Measurements from ENCODE around the gene NPAT.
"Not testable (repeated sequence)": the region's sequence is repeated elsewhere in the genome, so short reads cannot be mapped to it uniquely, and the experiment has no call there.

Gene NPAT

DNA sequence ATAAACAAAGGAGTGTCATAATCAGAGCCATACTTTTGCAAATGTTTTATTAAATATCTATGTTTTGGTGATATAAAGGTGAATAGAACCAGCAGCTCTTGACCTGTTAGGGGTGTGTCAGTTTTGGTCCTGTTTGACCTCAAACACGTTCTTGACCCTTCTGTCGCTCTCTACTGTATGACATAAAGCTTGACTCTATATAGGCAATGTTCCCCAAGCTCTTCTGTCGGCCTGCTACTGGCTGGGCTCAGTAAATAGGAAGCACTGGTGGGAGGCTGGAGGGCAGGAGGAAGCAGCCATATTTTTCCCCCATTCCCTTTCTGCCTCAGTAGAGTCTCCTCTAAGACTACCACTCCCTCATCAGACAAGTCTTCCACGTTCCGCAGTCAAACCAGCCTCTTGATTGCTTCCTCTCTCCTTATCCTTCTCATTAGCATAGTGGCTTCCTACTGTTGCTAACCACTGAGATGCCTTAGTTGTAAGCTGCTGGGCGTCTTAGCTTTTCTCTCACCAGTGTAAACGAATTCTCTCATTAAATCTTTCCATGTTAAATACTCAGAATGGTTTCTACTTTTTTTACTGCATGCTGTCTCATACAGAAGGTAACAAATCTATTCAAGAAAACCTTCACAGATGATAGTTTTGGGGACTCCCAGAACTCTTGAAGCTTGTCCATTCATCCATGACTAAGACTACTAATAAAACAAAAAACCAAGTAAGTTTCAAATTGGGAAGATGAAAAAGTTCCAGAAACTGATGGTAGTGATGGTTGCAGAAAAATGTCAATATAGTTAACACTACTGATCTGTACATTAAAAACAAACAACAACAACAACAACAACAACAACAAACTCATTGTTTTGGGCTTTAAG lies 3.3 kb downstream of the NPAT start:
- no peak for DNase-seq (ENCODE audit: low spot score)

GRCh38 chr11:108218455-108218854 lies 4.0 kb downstream of the NPAT start:
- no peak for DNase-seq (ENCODE audit: low spot score)

DNA sequence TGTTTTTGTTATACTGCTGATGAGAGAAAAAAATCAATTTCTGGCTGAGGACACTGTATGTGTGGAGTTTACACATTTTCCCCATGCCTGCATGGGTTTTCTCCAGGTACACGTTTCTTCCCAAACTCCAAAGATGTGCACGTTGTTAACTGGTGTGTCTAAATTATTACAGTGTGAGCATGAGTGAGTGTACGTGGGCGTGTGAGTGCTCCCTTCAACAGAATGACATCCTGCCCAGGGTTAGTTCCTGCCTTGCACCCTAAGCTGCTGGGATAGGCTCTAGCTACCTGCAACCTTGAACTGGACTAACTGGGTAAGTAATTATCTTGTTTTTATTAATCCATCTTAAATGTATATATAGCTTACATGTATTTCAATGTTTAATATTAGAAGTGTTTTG lies 5.5 kb downstream of the NPAT start:
- DNase-seq (ENCODE audit: low spot score) = no peak

DNA sequence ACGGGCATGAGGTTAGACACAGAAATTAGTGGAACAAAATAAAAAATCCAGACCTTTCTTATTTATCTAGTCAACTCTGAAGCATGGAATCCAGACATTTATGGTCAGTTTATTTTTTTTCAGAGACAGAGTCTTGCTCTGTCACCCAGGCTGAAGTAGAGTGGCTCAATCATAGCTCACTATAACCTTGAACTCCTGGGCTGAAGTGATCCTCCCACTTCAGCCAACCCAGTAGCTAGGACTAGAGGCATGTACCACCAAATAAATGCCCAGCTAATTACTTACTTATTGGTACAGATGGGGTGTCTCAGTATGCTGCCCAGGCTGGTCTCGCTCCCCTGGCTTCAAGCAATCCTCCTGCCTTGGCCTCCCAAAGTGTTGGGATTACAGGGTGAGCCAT lies 8.7 kb downstream of the NPAT start:
- no peak for DNase-seq (ENCODE audit: low spot score)

DNA sequence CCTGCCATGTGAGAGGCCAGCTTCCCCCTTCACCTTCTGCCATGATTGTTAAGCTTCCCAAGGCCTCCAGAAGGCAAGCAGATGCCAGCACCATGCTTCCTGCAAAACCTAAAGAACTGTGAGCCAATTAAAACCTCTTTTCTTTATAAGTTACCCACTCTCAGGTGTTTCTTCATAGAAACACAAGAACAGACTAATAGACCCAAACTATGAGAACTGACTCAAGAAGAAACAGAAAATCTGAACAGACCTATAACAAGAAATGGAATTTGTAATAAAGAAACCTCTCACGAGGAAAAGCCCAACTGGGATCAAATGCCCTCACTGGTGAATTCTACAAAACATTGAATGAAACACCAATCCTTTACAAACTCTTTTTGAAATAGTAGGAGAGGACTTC lies 12.0 kb downstream of the NPAT start:
- DNase-seq (ENCODE audit: low spot score) = no peak

DNA sequence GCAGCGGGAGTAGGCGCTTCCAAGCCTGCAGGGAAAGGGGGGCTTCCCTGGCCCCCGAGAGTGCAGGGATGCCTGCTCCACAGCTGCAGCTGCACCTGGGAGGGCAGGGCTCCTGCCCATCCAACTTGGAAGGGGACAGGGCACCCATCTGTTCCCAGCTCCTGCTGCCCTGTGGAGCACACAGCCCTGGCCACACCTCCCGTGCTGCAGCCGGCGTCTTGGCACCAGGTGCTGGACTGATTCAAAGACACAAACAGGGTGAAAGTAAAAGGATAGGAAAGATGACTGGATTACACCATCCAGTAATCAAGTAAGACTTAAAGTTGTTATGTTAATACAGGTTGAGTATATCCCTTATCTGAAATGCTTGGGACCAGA lies 14.8 kb downstream of the NPAT start:
- DNase-seq (ENCODE audit: low spot score) = no peak

DNA sequence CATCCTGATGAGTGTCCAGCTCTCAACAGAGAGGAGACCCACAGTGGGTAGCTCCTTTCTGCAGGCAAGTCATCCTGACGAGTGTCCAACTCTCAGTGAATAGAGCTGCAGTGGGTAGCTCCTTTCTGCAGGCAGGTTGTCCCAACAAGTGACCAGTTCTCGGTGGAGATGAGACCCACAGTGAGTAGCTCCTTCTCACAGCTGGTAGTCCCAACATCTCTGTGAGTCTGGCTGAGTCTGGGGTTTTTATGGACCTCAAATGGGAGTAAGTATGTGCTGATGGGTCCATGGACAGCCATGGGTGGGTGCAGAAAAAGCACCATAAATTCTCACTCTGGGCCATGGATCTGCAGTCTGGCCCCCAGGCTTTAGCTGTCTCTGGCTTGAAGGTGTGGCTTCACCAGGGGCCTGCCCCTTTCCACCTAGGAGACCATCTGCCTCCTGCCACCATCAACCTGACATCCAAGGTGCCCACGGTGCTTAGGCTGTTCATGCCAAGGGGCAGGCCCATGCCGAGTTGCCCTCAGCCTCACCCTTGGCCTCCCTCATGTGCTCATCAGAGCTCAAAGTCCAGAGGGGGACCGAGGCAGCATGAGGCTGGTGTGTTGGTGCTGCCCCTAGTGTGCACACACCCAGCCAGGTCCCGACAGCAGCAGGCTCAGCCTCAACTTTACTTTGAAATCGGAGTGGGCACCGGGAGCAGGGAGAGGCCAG lies 15.3 kb downstream of the NPAT start:
- no peak for DNase-seq (ENCODE audit: low spot score)

GRCh38 chr11:108206171-108206570 lies 16.3 kb downstream of the NPAT start:
- DNase-seq (ENCODE audit: low spot score) = no peak

GRCh38 chr11:108204929-108205499 lies 17.4 kb downstream of the NPAT start:
- DNase-seq (ENCODE audit: low spot score) = no peak

- DNase-seq (ENCODE audit: low spot score) = no peak
Observed at GRCh38 chr11:108204376-108204775, 18.1 kb downstream of the NPAT start.

DNA sequence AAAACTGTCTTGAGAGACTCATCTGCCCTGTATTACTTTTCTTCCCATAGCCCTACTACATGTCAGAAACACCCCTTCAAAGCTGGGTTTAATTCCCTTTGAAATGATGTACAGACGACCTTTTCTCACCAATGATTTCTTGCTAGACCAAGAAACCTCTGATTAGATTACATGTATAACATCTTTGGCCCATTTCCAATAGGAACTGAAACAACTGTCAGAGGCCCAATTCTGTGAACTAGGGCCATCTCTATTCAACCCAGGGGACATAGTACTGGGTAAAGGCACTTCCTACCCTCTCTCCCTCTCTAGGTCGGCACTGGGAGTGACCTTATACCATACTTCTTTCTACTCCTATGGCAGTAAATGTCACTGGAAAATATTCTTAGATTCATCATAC lies 19.4 kb downstream of the NPAT start:
- no peak for DNase-seq (ENCODE audit: low spot score)

- DNase-seq (ENCODE audit: low spot score) = peak; percentile 29
Observed at GRCh38 chr11:108199446-108200321, 22.8 kb downstream of the NPAT start.

DNA sequence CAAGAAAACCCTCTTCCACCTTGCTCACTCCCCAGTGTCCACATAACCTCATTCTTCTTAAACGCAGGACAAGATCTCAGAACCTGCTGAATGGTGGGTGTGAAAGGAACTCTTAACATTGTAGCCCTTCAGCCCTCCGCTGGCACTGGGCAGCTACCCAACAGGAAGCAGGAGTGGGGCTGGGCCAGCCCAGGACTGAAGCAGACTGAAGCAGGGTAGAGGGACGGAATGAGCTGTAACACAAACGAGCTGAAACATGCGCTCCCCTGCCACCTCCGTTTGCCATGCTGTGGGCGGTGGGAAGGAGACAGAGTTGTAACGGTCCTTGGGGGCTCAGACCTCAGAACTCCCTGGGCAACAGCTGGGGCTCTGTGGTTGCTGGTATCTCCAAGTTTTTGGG lies 23.6 kb downstream of the NPAT start:
- DNase-seq (ENCODE audit: low spot score) = no peak

GRCh38 chr11:108197351-108197750 lies 25.1 kb downstream of the NPAT start:
- DNase-seq (ENCODE audit: low spot score) = no peak

DNA sequence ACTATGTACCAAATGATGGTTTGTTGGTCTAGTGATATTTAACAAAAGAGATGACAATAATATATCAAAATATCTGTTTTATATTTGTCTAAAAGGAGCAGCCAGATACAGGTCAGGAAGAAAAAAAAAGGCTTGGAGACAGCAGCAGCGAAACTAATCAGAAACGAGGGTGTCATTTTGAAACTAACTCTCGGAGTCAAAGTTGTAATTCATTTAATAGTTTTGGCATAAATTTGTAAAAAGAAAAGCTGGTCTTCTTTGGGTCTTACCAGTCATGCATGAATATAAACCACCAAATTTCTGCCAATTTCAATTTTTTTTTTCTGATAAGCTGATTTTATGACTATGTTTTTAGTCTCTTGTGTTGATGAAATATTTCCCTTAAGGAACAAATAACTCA lies 25.5 kb downstream of the NPAT start:
- no peak for DNase-seq (ENCODE audit: low spot score)

GRCh38 chr11:108193725-108194124 lies 28.7 kb downstream of the NPAT start:
- DNase-seq (ENCODE audit: low spot score) = no peak

- no peak for DNase-seq (ENCODE audit: low spot score)
Observed at GRCh38 chr11:108177570-108177969, 44.9 kb downstream of the NPAT start.

- DNase-seq (ENCODE audit: low spot score) = no peak
Observed at GRCh38 chr11:108170184-108170583, 52.3 kb downstream of the NPAT start.

DNA sequence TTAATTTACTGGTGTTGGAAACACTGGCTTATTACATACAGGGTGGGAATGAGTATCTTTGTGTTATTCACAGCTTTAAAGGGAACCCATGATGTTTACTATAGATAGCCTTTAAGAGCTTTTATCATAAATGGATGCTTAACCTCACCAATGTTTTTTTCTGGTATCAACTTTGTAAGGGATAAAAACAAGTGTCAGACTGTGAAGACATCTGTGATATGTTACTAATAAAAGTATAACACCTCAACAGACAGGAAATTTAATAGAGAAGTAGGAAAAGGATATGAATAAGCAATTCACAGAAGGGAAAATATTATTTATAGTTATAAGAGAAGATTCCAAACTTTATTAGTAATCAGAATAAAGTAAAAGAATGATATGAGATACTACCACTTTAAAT lies 54.8 kb downstream of the NPAT start:
- no peak for DNase-seq (ENCODE audit: low spot score)

GRCh38 chr11:108162878-108163277 lies 59.6 kb downstream of the NPAT start:
- not testable (repeated sequence) for DNase-seq (ENCODE audit: low spot score)

DNA sequence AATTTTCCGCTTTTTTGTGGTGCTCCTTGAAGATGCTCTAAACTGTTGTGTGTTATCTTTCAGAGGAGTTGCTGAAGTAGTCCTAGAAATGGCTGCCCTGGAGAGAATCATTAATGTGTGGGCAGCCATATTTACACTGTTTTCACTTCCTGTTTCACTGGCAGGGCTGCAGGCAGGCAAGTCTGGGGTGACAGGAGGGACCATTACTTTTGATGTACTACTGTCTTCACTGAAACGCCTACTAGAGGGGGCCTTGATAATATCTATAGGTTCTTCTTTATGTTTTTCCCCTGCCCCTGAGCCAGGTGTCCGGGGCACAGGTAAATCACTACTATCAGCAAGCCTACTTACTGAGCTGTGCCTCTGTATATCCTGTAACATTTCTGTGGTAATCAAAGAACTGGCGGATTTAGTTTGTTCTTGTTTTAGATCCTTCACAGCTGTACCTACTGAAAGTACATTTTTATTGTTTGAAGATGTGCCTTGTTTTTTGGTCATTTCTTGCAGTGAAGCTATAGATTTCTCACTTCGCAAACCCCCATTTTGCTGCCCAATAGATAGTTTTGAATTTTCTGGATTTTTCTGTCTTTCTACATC lies 61.4 kb downstream of the NPAT start:
- no peak for DNase-seq (ENCODE audit: low spot score)

DNA sequence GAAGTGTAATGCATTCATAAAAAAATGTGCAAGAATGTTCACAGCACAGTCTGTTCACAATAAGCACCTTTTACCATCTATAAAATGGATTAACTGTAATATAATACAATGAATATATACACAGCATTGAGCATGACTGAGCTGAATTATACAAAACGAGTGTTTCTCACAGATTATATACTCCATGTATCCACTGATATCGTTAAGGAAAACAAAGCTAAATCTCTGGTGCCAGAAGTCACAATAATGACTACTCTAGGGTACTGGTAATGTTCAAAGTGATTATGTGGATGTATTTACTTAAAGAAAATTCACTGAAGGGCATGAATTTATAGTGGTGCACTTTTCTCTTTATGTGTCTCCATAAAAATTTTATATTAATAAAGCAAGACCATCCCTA lies 67.8 kb downstream of the NPAT start:
- DNase-seq (ENCODE audit: low spot score) = no peak
